Breast epithelium (tissue), 4 donors: ENCODE measurements around the gene HJURP. TPM values are rescaled to one million over a fixed set of nuclear protein-coding genes. Genes with fewer than 3 reads are reported as not detected.
"Not testable (repeated sequence)": the region's sequence is repeated elsewhere in the genome, so short reads cannot be mapped to it uniquely, and the experiment has no call there.

Experiments used
- DNase-seq, 2 donors: peaks; one replicate each; pipeline ENCODE4 v3.0.0-alpha.2; 2019; ENCODE audit warnings: low spot score in 2 of 2
- H3K27ac ChIP-seq, 2 donors: fragments of 200-600 bp; sonication (generic) in 1 of 2; one replicate each; pipeline ENCODE4 v1.5.1; 2016 to 2019; ENCODE audit warnings: mild to moderate bottlenecking in 1 of 2
- H3K27me3 ChIP-seq, 2 donors: fragments of 200-600 bp; sonication (generic) in 1 of 2; one replicate each; pipeline versions ENCODE4 v1.5.1 to v1.6.0; 2017 to 2019; ENCODE audit warnings: control low read depth in 1 of 2, mild to moderate bottlenecking in 1 of 2
- H3K36me3 ChIP-seq: fragments of 200-600 bp; one replicate; pipeline ENCODE4 v1.5.1; 2019
- H3K4me1 ChIP-seq, 2 donors: fragments of 200-600 bp; sonication (generic); one replicate each; pipeline ENCODE4 v1.5.1; 2016 to 2019; ENCODE audit warnings: control low read depth in 1 of 2
- H3K4me3 ChIP-seq, 3 donors: fragments of 200-600 bp; sonication (generic); 1 replicate in 2 of 3; 2 replicates in 1 of 3; pipeline ENCODE4 v1.5.1; 2016 to 2019; ENCODE audit warnings: mild to moderate bottlenecking in 3 of 3, moderate library complexity in 2 of 3
- H3K9me3 ChIP-seq, 2 donors: fragments of 200-600 bp; sonication (generic) in 1 of 2; one replicate each; pipeline ENCODE4 v1.5.1; 2016 to 2019; ENCODE audit warnings: control low read depth in 1 of 2
- POLR2A ChIP-seq: fragments of 450-650 bp; IDR thresholded peaks from one replicate; pipeline ENCODE4 v1.6.1; 2016; ENCODE audit warnings: antibody characterized with exemption, mild to moderate bottlenecking, moderate library complexity
- POLR2AphosphoS5 ChIP-seq, 3 donors: sonication (generic); formaldehyde crosslinking; IDR thresholded peaks; one replicate each; pipeline ENCODE4 v1.6.1; 2017; ENCODE audit warnings: antibody characterized with exemption in 3 of 3
- intact Hi-C: fragments of 100-400 bp; cut with DNase I; formaldehyde crosslinking; loops from one replicate; pipeline ENCODE4 v1.15.1; 2023; ENCODE audit warnings: low total_unique reads
- total RNA-seq, 3 donors: library from RNA; depleted of rRNA; stranded (reverse); fragments of >200 nt; gene quantifications; one replicate each; pipeline ENCODE4 v1.1.0, GENCODE V29; 2016
- TF ChIP-seq, protein P1 (sequence below), 3 donors: fragments of 450-650 bp; IDR thresholded peaks; one replicate each; pipeline ENCODE4 v1.5.1; 2016 to 2017; ENCODE audit warnings: antibody characterized with exemption in 3 of 3, mild to moderate bottlenecking in 3 of 3, moderate library complexity in 3 of 3

Gene HJURP, protein sequence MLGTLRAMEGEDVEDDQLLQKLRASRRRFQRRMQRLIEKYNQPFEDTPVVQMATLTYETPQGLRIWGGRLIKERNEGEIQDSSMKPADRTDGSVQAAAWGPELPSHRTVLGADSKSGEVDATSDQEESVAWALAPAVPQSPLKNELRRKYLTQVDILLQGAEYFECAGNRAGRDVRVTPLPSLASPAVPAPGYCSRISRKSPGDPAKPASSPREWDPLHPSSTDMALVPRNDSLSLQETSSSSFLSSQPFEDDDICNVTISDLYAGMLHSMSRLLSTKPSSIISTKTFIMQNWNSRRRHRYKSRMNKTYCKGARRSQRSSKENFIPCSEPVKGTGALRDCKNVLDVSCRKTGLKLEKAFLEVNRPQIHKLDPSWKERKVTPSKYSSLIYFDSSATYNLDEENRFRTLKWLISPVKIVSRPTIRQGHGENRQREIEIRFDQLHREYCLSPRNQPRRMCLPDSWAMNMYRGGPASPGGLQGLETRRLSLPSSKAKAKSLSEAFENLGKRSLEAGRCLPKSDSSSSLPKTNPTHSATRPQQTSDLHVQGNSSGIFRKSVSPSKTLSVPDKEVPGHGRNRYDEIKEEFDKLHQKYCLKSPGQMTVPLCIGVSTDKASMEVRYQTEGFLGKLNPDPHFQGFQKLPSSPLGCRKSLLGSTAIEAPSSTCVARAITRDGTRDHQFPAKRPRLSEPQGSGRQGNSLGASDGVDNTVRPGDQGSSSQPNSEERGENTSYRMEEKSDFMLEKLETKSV
- total RNA-seq, result 1 to 10 TPM in 1 of 3 donors, under 1 TPM in 1, not detected in 1; 0.33 to 3.0 TPM

- H3K27me3 ChIP-seq, result no peaks in the 10 kb centered on the region
- H3K4me3 ChIP-seq, result peak within 1 kb of the TSS; percentile 64 to 84 (median 73)
- intact Hi-C loops, result no loop called here
- H3K36me3 ChIP-seq, result no peaks in the 10 kb centered on the region
- peak within 1 kb of the TSS; percentile 38 to 50 for H3K27ac ChIP-seq
- H3K9me3 ChIP-seq, result no peaks in the 10 kb centered on the region
- TF ChIP-seq POLR2A, result no peak
- peak in 2 of 3 donors; percentile 50 to 65 for TF ChIP-seq POLR2AphosphoS5 (IDR thresholded peaks at IDR 0.05)
- peak; percentile 88 to 91 for DNase-seq
- H3K4me1 ChIP-seq, result no peaks in the 10 kb centered on the region
Observed at GRCh38 chr2:233854241-233854981, at the start of gene HJURP. HJURP (minus strand) TSS chr2:233854535; CDS start chr2:233854500, 35 bp downstream.

DNA sequence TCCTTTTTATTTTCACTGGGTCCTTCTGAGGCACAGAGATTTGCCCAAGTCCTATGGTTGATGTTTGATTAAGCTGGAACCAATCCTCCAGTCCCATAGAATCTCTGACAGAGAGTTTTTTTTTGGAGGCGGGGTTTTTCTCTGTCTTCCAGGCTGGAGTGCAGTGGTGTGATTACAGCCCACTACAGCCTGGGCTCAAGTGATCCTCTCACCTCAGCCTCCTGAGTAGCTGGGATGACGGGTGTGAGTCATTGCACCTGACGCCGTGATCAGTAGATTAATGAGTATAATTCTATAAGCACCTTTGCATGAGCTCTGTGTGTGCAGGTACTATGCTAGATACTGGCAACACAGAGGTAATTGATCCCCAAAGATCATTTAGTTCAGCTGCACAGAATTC is 47.5 kb upstream of the HJURP start:
- intact Hi-C loops, result no loop called here
- no peak overlapping the region for H3K27ac ChIP-seq
- H3K27me3 ChIP-seq, result peaks cover 0 to 4% of the 10 kb centered on the region in 2 donors
- H3K4me3 ChIP-seq, result no peak overlapping the region
- H3K4me1 ChIP-seq, result no peaks in the 10 kb centered on the region
- no peak for DNase-seq
- no peaks in the 10 kb centered on the region for H3K9me3 ChIP-seq
- H3K36me3 ChIP-seq, result no peaks in the 10 kb centered on the region
- no peak for TF ChIP-seq POLR2AphosphoS5 (IDR thresholded peaks at IDR 0.05)
- TF ChIP-seq, protein P1, sequence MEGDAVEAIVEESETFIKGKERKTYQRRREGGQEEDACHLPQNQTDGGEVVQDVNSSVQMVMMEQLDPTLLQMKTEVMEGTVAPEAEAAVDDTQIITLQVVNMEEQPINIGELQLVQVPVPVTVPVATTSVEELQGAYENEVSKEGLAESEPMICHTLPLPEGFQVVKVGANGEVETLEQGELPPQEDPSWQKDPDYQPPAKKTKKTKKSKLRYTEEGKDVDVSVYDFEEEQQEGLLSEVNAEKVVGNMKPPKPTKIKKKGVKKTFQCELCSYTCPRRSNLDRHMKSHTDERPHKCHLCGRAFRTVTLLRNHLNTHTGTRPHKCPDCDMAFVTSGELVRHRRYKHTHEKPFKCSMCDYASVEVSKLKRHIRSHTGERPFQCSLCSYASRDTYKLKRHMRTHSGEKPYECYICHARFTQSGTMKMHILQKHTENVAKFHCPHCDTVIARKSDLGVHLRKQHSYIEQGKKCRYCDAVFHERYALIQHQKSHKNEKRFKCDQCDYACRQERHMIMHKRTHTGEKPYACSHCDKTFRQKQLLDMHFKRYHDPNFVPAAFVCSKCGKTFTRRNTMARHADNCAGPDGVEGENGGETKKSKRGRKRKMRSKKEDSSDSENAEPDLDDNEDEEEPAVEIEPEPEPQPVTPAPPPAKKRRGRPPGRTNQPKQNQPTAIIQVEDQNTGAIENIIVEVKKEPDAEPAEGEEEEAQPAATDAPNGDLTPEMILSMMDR (IDR thresholded peaks at IDR 0.05), result no peak

DNA sequence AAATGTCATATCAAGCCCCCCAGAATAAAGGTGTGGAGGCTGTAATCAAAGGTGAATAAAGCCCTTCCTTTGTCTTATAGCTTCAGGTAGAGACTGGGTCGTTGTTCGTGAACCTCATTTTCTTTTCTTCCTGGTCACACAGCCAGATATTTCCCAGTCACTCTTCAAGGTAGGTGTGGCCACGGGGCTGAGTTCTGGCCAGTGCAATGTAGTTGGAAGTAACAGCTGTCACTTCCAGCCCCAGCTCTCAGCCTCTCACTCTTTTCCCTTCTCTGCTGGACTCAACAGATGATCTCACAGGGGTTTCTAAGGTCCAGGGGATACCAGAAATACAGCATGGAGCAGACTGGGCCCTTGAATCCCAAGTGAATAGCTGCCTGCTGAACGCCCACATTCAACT is 47.0 kb upstream of the HJURP start:
- TF ChIP-seq, protein P1 (IDR thresholded peaks at IDR 0.05), result no peak
- no peak for TF ChIP-seq POLR2AphosphoS5 (IDR thresholded peaks at IDR 0.05)
- no peak for TF ChIP-seq POLR2A
- H3K4me3 ChIP-seq, result no peak overlapping the region
- H3K27ac ChIP-seq, result peak overlapping the region in 1 of 2 donors; percentile 61
- no peaks in the 10 kb centered on the region for H3K36me3 ChIP-seq
- intact Hi-C loops, result no loop called here
- no peak for DNase-seq
- H3K27me3 ChIP-seq, result peaks cover 0 to 4% of the 10 kb centered on the region in 2 donors
- H3K4me1 ChIP-seq, result no peaks in the 10 kb centered on the region
- H3K9me3 ChIP-seq, result no peaks in the 10 kb centered on the region

GRCh38 chr2:233896253-233896652 is 41.9 kb upstream of the HJURP start:
- H3K27ac ChIP-seq, H3K4me1 ChIP-seq, H3K27me3 ChIP-seq, intact Hi-C loops, H3K9me3 ChIP-seq, H3K4me3 ChIP-seq, DNase-seq, H3K36me3 ChIP-seq: not testable (repeated sequence)

GRCh38 chr2:233892793-233893192 is 38.5 kb upstream of the HJURP start:
- Histone ChIP-seq H3K4me3 (no peak overlapping the region), H3K27ac (no peak overlapping the region), H3K4me1 (no peaks in the 10 kb centered on the region), H3K27me3 (peaks cover 0 to 10% of the 10 kb centered on the region in 2 donors), H3K36me3 (no peaks in the 10 kb centered on the region), H3K9me3 (no peaks in the 10 kb centered on the region)
- intact Hi-C loops, result no loop called here
- TF ChIP-seq POLR2AphosphoS5 (IDR thresholded peaks at IDR 0.05) (no peak), POLR2A (no peak)
- TF ChIP-seq, protein P1 (IDR thresholded peaks at IDR 0.05), result no peak
- no peak for DNase-seq
